GM12873 (cell line): Measurements from ENCODE around the gene TPRKB.

ENCODE experiments used
- CTCF ChIP-seq: IDR thresholded peaks from 2 replicates; pipeline ENCODE4 v1.5.1; 2012; ENCODE audit warnings: low read depth, mild to moderate bottlenecking, moderate library complexity, low read length, control low read depth; ENCODE audit not compliant: insufficient read depth; ENCODE audit errors: missing control alignments

The TPRKB gene

GRCh38 chr2:73714091-73714490 lies 23.1 kb downstream of the TPRKB start:
- TF ChIP-seq CTCF: no peak

DNA sequence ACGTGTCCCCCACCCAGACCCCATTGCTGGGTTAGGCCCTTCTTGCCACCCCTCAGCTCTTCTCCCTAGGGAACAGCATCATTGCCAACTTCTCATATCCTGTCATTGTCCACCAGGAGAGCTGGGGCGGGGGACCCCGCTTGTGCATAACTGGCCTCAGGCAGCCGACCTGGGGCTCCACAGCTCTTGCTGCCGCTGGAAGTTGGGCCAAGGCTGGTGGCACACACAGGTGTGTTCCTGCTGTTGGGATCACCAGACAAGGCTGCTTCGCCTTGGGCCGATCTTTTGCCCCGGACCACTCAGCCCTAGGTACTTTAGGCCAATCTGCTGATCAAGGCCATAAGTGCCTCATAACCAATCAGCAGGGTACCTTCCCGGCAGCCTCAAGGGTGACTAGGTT lies 28.6 kb downstream of the TPRKB start:
- no peak for TF ChIP-seq CTCF

- TF ChIP-seq CTCF: no peak
Observed at GRCh38 chr2:73707636-73708035, 29.5 kb downstream of the TPRKB start.

GRCh38 chr2:73707058-73707457 lies 30.1 kb downstream of the TPRKB start:
- TF ChIP-seq CTCF: no peak

GRCh38 chr2:73705091-73705490 lies 32.1 kb downstream of the TPRKB start:
- no peak for TF ChIP-seq CTCF

DNA sequence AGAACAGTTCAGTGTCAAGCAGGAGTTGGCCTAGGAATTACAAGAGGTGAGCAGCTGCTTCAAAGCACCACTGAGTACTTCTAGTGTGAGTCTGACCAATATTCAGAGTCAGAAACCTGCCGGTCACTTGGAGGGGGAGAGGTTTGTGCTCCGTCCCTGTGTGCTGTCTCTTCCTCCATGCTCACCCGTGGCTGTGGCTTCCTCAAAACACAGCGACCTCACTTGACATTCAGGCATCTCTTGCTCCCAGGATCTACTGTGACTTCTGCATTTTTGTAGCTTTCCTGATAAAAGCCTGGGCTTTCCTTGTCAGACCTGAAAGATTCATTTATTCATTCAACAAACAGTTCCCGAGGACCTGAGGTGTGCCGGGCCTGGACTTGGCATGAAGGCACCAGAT lies 32.9 kb downstream of the TPRKB start:
- TF ChIP-seq CTCF: no peak

DNA sequence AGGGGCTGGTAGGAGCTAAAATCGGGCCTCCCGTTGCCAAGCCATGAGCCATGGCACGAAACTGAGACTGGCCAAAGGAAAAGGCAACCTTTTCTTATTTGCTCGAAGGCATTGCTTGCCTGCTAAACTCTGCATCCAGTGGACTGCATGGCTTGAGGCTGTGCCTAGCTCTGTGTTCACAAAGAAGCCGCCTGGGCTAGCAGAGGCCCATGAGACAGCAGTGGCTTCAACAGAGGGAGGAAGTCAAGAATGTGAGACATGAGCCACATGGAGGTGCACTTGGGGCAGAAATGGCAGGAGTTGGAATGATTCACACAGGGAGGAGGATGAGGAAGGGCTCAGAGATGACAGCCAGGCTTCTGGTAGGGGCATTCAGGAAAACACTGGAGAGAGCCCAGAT lies 33.5 kb downstream of the TPRKB start:
- TF ChIP-seq CTCF: no peak
